HepG2 (cell line): ENCODE measurements around the gene CAPN9. TPM values are rescaled to one million over a fixed set of nuclear protein-coding genes. Genes with fewer than 3 reads are reported as not detected.

Source experiments
- ETV5 ChIP-seq: IDR thresholded peaks from 2 replicates; pipeline ENCODE4 v1.6.1; 2018; ENCODE audit warnings: missing biosample characterization, missing genetic modification reagents, inconsistent platforms, borderline replicate concordance
- GABPB1 ChIP-seq: IDR thresholded peaks from 2 replicates; pipeline ENCODE4 v1.6.1; 2016; ENCODE audit warnings: mild to moderate bottlenecking, missing genetic modification reagents, moderate library complexity, missing compliant biosample characterization
- HOXA5 ChIP-seq: sonication (generic); formaldehyde crosslinking; IDR thresholded peaks from 2 replicates; pipeline ENCODE4 v1.4.0; 2020; ENCODE audit warnings: missing genetic modification reagents
- JUND ChIP-seq: sonication (generic); formaldehyde crosslinking; IDR thresholded peaks from 2 replicates; pipeline ENCODE4 v1.8.0; 2022; ENCODE audit warnings: mild to moderate bottlenecking, missing genetic modification reagents
- KMT2A ChIP-seq: sonication (generic); formaldehyde crosslinking; IDR thresholded peaks from 2 replicates; pipeline ENCODE4 v1.4.0; 2020; ENCODE audit warnings: missing genetic modification reagents
- PHB2 ChIP-seq: fragments of 450-650 bp; IDR thresholded peaks from 2 replicates; pipeline ENCODE4 v1.6.1; 2018; ENCODE audit not compliant: partially characterized antibody
- RELA ChIP-seq: sonication (generic); formaldehyde crosslinking; IDR thresholded peaks from 2 replicates; pipeline ENCODE4 v1.4.0; 2020; ENCODE audit warnings: missing genetic modification reagents
- TCF7 ChIP-seq: sonication (generic); IDR thresholded peaks from 2 replicates; pipeline ENCODE4 v1.6.1; 2016; ENCODE audit warnings: antibody characterized with exemption, low read depth
- ZKSCAN1 ChIP-seq: fragments of 150-350 bp; IDR thresholded peaks from 2 replicates; pipeline ENCODE4 v1.6.1; 2014; ENCODE audit warnings: low read length
- ZNF101 ChIP-seq: sonication (generic); formaldehyde crosslinking; IDR thresholded peaks from 2 replicates; pipeline ENCODE4 v1.4.0; 2020; ENCODE audit warnings: mild to moderate bottlenecking, low read depth, missing genetic modification reagents, borderline replicate concordance
- ZNF225 ChIP-seq: sonication (generic); formaldehyde crosslinking; IDR thresholded peaks from 2 replicates; pipeline ENCODE4 v1.4.0; 2020; ENCODE audit warnings: mild to moderate bottlenecking, missing genetic modification reagents
- ZNF280D ChIP-seq: sonication (generic); formaldehyde crosslinking; IDR thresholded peaks from 2 replicates; pipeline ENCODE4 v1.5.1; 2020; ENCODE audit warnings: mild to moderate bottlenecking, missing genetic modification reagents
- ZNF367 ChIP-seq: sonication (generic); formaldehyde crosslinking; IDR thresholded peaks from 2 replicates; pipeline ENCODE4 v1.4.0; 2020; ENCODE audit warnings: missing genetic modification reagents, borderline replicate concordance
- ZNF674 ChIP-seq: sonication (generic); formaldehyde crosslinking; IDR thresholded peaks from 2 replicates; pipeline ENCODE4 v1.5.0; 2020; ENCODE audit warnings: low read depth, mild to moderate bottlenecking, missing genetic modification reagents
- polyA plus RNA-seq, 8 experiments: library from polyadenylated mRNA; depleted of rRNA in 3 of 8; stranded (reverse) in 7 of 8; unstranded in 1 of 8; fragments of >200 nt; fragmentation: Illumina TruSeq in 4 of 8; extraction: Trizol in 4 of 8; gene quantifications; 2 replicates each; pipeline versions ENCODE4 v1.2.1 to v1.2.3, GENCODE V29; 2011 to 2016; ENCODE audit warnings: low read depth in 4 of 8, missing spikeins in 1 of 8, mixed read lengths in 1 of 8; ENCODE audit not compliant: insufficient read depth in 1 of 8
- total RNA-seq, 5 experiments: library from RNA; depleted of rRNA; stranded (reverse); fragments of >200 nt; fragmentation: Illumina TruSeq; extraction: Trizol; gene quantifications; 2 replicates each; pipeline ENCODE4 v1.2.3, GENCODE V29; 2016; ENCODE audit warnings: low read depth in 1 of 5
- TF ChIP-seq, protein P1 (sequence below): sonication (generic); formaldehyde crosslinking; IDR thresholded peaks from 2 replicates; pipeline ENCODE4 v1.5.0; 2020; ENCODE audit warnings: mild to moderate bottlenecking, missing genetic modification reagents
- TF ChIP-seq, protein P2 (sequence below): sonication (generic); formaldehyde crosslinking; IDR thresholded peaks from 2 replicates; pipeline ENCODE4 v1.4.0; 2020; ENCODE audit warnings: mild to moderate bottlenecking, missing genetic modification reagents

CAPN9 gene
- total and polyA plus RNA-seq, 2 of the 13 experiments (the other 11 are each of a cell fraction or from before 2014, with no cell fraction given), result 0.04 to 0.31 TPM

- TF ChIP-seq, protein P1, sequence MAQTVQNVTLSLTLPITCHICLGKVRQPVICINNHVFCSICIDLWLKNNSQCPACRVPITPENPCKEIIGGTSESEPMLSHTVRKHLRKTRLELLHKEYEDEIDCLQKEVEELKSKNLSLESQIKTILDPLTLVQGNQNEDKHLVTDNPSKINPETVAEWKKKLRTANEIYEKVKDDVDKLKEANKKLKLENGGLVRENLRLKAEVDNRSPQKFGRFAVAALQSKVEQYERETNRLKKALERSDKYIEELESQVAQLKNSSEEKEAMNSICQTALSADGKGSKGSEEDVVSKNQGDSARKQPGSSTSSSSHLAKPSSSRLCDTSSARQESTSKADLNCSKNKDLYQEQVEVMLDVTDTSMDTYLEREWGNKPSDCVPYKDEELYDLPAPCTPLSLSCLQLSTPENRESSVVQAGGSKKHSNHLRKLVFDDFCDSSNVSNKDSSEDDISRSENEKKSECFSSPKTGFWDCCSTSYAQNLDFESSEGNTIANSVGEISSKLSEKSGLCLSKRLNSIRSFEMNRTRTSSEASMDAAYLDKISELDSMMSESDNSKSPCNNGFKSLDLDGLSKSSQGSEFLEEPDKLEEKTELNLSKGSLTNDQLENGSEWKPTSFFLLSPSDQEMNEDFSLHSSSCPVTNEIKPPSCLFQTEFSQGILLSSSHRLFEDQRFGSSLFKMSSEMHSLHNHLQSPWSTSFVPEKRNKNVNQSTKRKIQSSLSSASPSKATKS (CRISPR knock-in tag), result no peak
- TF ChIP-seq PHB2, result no peak
- TF ChIP-seq ZNF280D (CRISPR knock-in tag), result no peak
- TF ChIP-seq ZNF367, result no peak
- TF ChIP-seq KMT2A (CRISPR knock-in tag), result no peak
- TF ChIP-seq TCF7, result peak; percentile 51
- TF ChIP-seq ZNF101 (CRISPR knock-in tag), result no peak
- no peak for TF ChIP-seq GABPB1 (CRISPR knock-in tag)
- peak; percentile 23; the same call in 1 of the 2 replicates for TF ChIP-seq ETV5
- TF ChIP-seq HOXA5 (CRISPR knock-in tag), result no peak
- TF ChIP-seq ZNF674 (CRISPR knock-in tag), result no peak
- no peak for TF ChIP-seq ZKSCAN1
- TF ChIP-seq ZNF225 (CRISPR knock-in tag), result no peak
- no peak for TF ChIP-seq RELA (CRISPR knock-in tag)
- TF ChIP-seq, protein P2, sequence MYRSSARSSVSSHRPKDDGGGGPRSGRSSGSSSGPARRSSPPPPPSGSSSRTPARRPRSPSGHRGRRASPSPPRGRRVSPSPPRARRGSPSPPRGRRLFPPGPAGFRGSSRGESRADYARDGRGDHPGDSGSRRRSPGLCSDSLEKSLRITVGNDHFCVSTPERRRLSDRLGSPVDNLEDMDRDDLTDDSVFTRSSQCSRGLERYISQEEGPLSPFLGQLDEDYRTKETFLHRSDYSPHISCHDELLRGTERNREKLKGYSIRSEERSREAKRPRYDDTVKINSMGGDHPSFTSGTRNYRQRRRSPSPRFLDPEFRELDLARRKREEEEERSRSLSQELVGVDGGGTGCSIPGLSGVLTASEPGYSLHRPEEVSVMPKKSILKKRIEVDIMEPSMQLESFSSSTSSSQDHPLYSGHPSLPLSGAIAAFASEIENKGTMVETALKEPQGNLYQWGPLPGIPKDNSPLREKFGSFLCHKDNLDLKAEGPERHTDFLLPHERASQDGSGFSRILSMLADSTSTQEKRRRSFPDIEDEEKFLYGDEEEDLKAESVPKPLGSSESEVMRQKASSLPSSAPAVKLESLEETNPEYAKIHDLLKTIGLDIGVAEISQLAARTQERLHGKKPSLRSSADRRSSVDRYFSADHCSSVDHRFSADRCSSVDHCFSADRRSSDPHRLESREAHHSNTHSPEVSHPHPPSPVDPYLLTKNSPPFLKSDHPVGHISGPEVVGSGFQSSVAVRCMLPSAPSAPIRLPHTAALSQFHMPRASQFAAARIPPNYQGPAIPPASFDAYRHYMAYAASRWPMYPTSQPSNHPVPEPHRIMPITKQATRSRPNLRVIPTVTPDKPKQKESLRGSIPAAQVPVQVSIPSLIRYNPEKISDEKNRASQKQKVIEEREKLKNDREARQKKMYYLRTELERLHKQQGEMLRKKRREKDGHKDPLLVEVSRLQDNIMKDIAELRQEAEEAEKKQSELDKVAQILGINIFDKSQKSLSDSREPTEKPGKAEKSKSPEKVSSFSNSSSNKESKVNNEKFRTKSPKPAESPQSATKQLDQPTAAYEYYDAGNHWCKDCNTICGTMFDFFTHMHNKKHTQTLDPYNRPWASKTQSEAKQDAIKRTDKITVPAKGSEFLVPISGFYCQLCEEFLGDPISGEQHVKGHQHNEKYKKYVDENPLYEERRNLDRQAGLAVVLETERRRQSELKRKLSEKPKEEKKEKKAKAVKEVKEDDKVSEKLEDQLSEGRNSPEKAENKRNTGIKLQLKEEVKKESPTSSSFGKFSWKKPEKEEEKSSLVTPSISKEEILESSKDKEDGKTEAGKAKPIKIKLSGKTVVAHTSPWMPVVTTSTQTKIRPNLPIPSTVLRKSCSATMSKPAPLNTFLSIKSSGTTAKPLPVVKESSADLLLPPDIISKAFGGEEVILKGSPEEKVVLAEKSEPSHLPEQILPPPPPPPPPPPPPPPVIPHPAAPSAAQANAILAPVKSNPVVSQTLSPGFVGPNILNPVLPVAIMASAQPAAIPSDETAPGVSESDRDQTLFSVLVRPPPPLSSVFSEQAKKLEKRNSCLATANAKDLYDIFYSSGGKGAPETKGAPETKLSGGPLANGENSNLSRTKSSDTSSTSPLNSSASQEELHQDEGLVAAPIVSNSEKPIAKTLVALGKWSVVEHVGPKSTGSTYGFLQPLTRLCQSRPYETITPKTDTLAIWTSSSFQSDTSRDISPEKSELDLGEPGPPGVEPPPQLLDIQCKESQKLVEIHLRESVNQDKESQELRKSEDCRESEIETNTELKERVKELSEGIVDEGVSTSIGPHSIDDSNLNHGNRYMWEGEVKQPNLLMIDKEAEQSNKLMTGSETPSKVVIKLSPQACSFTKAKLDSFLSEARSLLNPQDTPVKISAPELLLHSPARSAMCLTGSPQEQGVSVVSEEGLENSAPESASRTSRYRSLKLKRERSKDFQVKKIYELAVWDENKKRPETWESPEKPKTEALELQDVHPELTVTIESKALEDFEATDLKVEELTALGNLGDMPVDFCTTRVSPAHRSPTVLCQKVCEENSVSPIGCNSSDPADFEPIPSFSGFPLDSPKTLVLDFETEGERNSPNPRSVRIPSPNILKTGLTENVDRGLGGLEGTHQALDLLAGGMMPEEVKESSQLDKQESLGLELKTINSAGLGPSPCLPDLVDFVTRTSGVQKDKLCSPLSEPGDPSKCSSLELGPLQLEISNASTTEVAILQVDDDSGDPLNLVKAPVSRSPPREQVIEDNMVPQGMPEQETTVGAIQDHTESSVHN (CRISPR knock-in tag), result no peak
- TF ChIP-seq JUND (CRISPR knock-in tag), result no peak
Observed at GRCh38 chr1:230725256-230726012, 21.8 kb upstream of the CAPN9 start (continued).
